Body of pancreas (tissue), 4 donors: ENCODE data around the gene SPARCL1.

Source experiments
- CTCF ChIP-seq, 7 experiments: fragments of 450-650 bp in 4 of 7; fragments of 200-600 bp in 3 of 7; sonication (generic) in 3 of 7; IDR thresholded peaks; one replicate each; pipeline ENCODE4 v1.5.1; 2016 to 2019; ENCODE audit warnings: antibody characterized with exemption in 7 of 7
- POLR2A ChIP-seq, 3 donors: fragments of 450-650 bp; IDR thresholded peaks; one replicate each; pipeline ENCODE4 v1.6.1; 2016; ENCODE audit warnings: antibody characterized with exemption in 3 of 3, mild to moderate bottlenecking in 2 of 3

GRCh38 chr4:87427518-87427868, 101.7 kb downstream of the SPARCL1 start:
- TF ChIP-seq CTCF (IDR thresholded peaks at IDR 0.05) (no peak), POLR2A (IDR thresholded peaks at IDR 0.05) (no peak)
